Measurements from ENCODE around the gene EHBP1.
A peak's percentile ranks its signal among the peaks of the same experiment; 100 is the strongest.

The EHBP1 gene

GRCh38 chr2:62704654-62705006 lies 883 bp upstream of the EHBP1 start:
- no peak for TF ChIP-seq CTCF (IDR thresholded peaks at IDR 0.05; ENCODE audit: low read depth, low read length, poor library complexity, severe bottlenecking)
- TF ChIP-seq EZH2phosphoT487 (IDR thresholded peaks at IDR 0.05; ENCODE audit: borderline replicate concordance, low read length) = no peak
- no peaks in the 10 kb centered on the region for H3K9me2 ChIP-seq (replicated peaks; ENCODE audit: control insufficient read depth, low read length)
- H3K79me2 ChIP-seq (ENCODE audit: control insufficient read depth, low read length) = peaks cover 37% of the 10 kb centered on the region
- H3K4me1 ChIP-seq (ENCODE audit: control insufficient read depth, low read length) = peaks cover 30% of the 10 kb centered on the region
- H3K36me3 ChIP-seq (ENCODE audit: control insufficient read depth, low read length) = peaks cover 26% of the 10 kb centered on the region
- H4K20me1 ChIP-seq (ENCODE audit: control insufficient read depth, insufficient read depth, low read depth, low read length) = no peaks in the 10 kb centered on the region
- no peaks in the 10 kb centered on the region for H3K9me3 ChIP-seq (ENCODE audit: control insufficient read depth, insufficient read depth, low read length)
- no peaks in the 10 kb centered on the region for H3F3A ChIP-seq (ENCODE audit: control insufficient read depth, insufficient read depth)
- H3K27me3 ChIP-seq (ENCODE audit: control insufficient read depth, low read length) = no peaks in the 10 kb centered on the region
- H3K4me2 ChIP-seq (ENCODE audit: low read length) = peak overlapping the region; percentile 92
- H3K4me3 ChIP-seq (ENCODE audit: low read length) = peak overlapping the region; percentile 89
- peak overlapping the region; percentile 36 for H3K27ac ChIP-seq (ENCODE audit: low read depth, low read length)

- Histone ChIP-seq H3K36me3 (ENCODE audit: control insufficient read depth, low read length) (peaks cover 34% of the 10 kb centered on the region), H3K9me3 (ENCODE audit: control insufficient read depth, insufficient read depth, low read length) (no peaks in the 10 kb centered on the region), H3F3A (ENCODE audit: control insufficient read depth, insufficient read depth) (no peaks in the 10 kb centered on the region), H3K27ac (ENCODE audit: low read depth, low read length) (no peak overlapping the region), H3K9me2 (replicated peaks; ENCODE audit: control insufficient read depth, low read length) (no peaks in the 10 kb centered on the region), H3K4me1 (ENCODE audit: control insufficient read depth, low read length) (peaks cover 30% of the 10 kb centered on the region), H4K20me1 (ENCODE audit: control insufficient read depth, insufficient read depth, low read depth, low read length) (no peaks in the 10 kb centered on the region), H3K4me3 (ENCODE audit: low read length) (peak overlapping the region; percentile 89), H3K4me2 (ENCODE audit: low read length) (peak overlapping the region; percentile 89), H3K27me3 (ENCODE audit: control insufficient read depth, low read length) (no peaks in the 10 kb centered on the region), H3K79me2 (ENCODE audit: control insufficient read depth, low read length) (peaks cover 48% of the 10 kb centered on the region)
- peak; percentile 51 for TF ChIP-seq CTCF (IDR thresholded peaks at IDR 0.05; ENCODE audit: low read depth, low read length, poor library complexity, severe bottlenecking)
- no peak for TF ChIP-seq EZH2phosphoT487 (IDR thresholded peaks at IDR 0.05; ENCODE audit: borderline replicate concordance, low read length)
These were observed 577 bp downstream of the EHBP1 start for GRCh38 chr2:62705859-62706720.

GRCh38 chr2:62706721-62707521 lies 1.4 kb downstream of the EHBP1 start:
- Histone ChIP-seq H3K27ac (ENCODE audit: low read depth, low read length) (no peak overlapping the region), H4K20me1 (ENCODE audit: control insufficient read depth, insufficient read depth, low read depth, low read length) (no peaks in the 10 kb centered on the region), H3K79me2 (ENCODE audit: control insufficient read depth, low read length) (peaks cover 56% of the 10 kb centered on the region)

More at GRCh38 chr2:62706721-62707521, 1.4 kb downstream of the EHBP1 start:
- H3K9me3 ChIP-seq (ENCODE audit: control insufficient read depth, insufficient read depth, low read length) = no peaks in the 10 kb centered on the region
- H3K4me2 ChIP-seq (ENCODE audit: low read length) = peak overlapping the region; percentile 89
- H3K36me3 ChIP-seq (ENCODE audit: control insufficient read depth, low read length) = peaks cover 40% of the 10 kb centered on the region
- no peaks in the 10 kb centered on the region for H3F3A ChIP-seq (ENCODE audit: control insufficient read depth, insufficient read depth)
- no peaks in the 10 kb centered on the region for H3K9me2 ChIP-seq (replicated peaks; ENCODE audit: control insufficient read depth, low read length)
- peak overlapping the region; percentile 89 for H3K4me3 ChIP-seq (ENCODE audit: low read length)
- H3K4me1 ChIP-seq (ENCODE audit: control insufficient read depth, low read length) = peaks cover 32% of the 10 kb centered on the region
- H3K27me3 ChIP-seq (ENCODE audit: control insufficient read depth, low read length) = no peaks in the 10 kb centered on the region
- TF ChIP-seq EZH2phosphoT487 (IDR thresholded peaks at IDR 0.05; ENCODE audit: borderline replicate concordance, low read length) (no peak), CTCF (IDR thresholded peaks at IDR 0.05; ENCODE audit: low read depth, low read length, poor library complexity, severe bottlenecking) (no peak)
